D721Med (cell line): ENCODE measurements around the gene PRR20A.
"Not testable (repeated sequence)": the region's sequence is repeated elsewhere in the genome, so short reads cannot be mapped to it uniquely, and the experiment has no call there.

Source experiments
- DNase-seq: peaks from one replicate; pipeline ENCODE4 v3.0.0; 2011; ENCODE audit warnings: low spot score; ENCODE audit not compliant: insufficient read length
- FAIRE-seq: peaks from 2 replicates; lab custom pipeline; 2011; peaks lifted over from hg19 to GRCh38; lab: Jason Lieb, UNC
- CTCF ChIP-seq: IDR thresholded peaks from 2 replicates; pipeline ENCODE4 v1.5.1; 2012; ENCODE audit warnings: mild to moderate bottlenecking, control low read depth; ENCODE audit not compliant: insufficient read depth; ENCODE audit errors: missing control alignments

Gene PRR20A

GRCh38 chr13:57140235-57140968, at the start of gene PRR20A:
TSS of gene PRR20A (plus strand) at chr13:57140918. CDS start at chr13:57141305, 387 bp downstream.
- not testable (repeated sequence) for FAIRE-seq, DNase-seq

- FAIRE-seq, result no peak
- DNase-seq, result no peak
- no peak for TF ChIP-seq CTCF
Observed at GRCh38 chr13:57114945-57115344, 25.8 kb upstream of the PRR20A start.

GRCh38 chr13:57123681-57124080, 17.0 kb upstream of the PRR20A start:
- no peak for FAIRE-seq
- DNase-seq, result no peak
- TF ChIP-seq CTCF, result no peak

GRCh38 chr13:57128909-57129308, 11.8 kb upstream of the PRR20A start:
- FAIRE-seq (no peak), DNase-seq (no peak)
- TF ChIP-seq CTCF, result no peak

- no peak for TF ChIP-seq CTCF
- FAIRE-seq (no peak), DNase-seq (no peak)
Observed at GRCh38 chr13:57136093-57136492, 4.6 kb upstream of the PRR20A start.

GRCh38 chr13:57137585-57137984, 3.1 kb upstream of the PRR20A start:
- no peak for TF ChIP-seq CTCF
- FAIRE-seq (no peak), DNase-seq (no peak)

- no peak for FAIRE-seq
- no peak for DNase-seq
- TF ChIP-seq CTCF, result no peak
Observed at GRCh38 chr13:57138988-57139387, 1.7 kb upstream of the PRR20A start.

GRCh38 chr13:57139781-57140180, 937 bp upstream of the PRR20A start:
- FAIRE-seq, DNase-seq: not testable (repeated sequence)

GRCh38 chr13:57147188-57147587, 6.5 kb downstream of the PRR20A start, which contains the start of gene PRR20B:
TSS of gene PRR20B (plus strand) at chr13:57147488. CDS start at chr13:57147875, 387 bp downstream.
- FAIRE-seq, DNase-seq: not testable (repeated sequence)

- FAIRE-seq, DNase-seq: not testable (repeated sequence)
Observed at GRCh38 chr13:57148106-57148505, 7.4 kb downstream of the PRR20A start.

GRCh38 chr13:57153761-57154160, 13.0 kb downstream of the PRR20A start, which contains the start of gene PRR20C:
TSS of gene PRR20C (plus strand) at chr13:57154061. CDS start at chr13:57154448, 387 bp downstream.
- DNase-seq, FAIRE-seq: not testable (repeated sequence)

- FAIRE-seq, DNase-seq: not testable (repeated sequence)
Observed at GRCh38 chr13:57160332-57160731, 19.6 kb downstream of the PRR20A start, which contains the start of gene PRR20D. TSS of gene PRR20D (plus strand) at chr13:57160632. CDS start at chr13:57161019, 387 bp downstream.
